ENCODE measurements around the gene MERTK. TPM values are rescaled to one million over a fixed set of nuclear protein-coding genes. Genes with fewer than 3 reads are reported as not detected.

MERTK gene
- total RNA-seq, 1 experiment from 2014 or later = 18.4 TPM

GRCh38 chr2:111919365-111919764, 21.0 kb downstream of the MERTK start:
- Histone ChIP-seq H3K27ac (ENCODE audit: low read depth, low read length, poor library complexity, severe bottlenecking) (no peak overlapping the region), H3K9me3 (ENCODE audit: low read depth, low read length, poor library complexity, severe bottlenecking) (no peaks in the 10 kb centered on the region), H3K27me3 (replicated peaks; ENCODE audit: insufficient read depth, low read depth, low read length, poor library complexity) (no peaks in the 10 kb centered on the region), H3K4me1 (ENCODE audit: insufficient read depth, low read length, poor library complexity, severe bottlenecking) (peaks cover 25% of the 10 kb centered on the region), H3K4me3 (ENCODE audit: low read depth, low read length, poor library complexity, severe bottlenecking) (no peak overlapping the region), H3K36me3 (ENCODE audit: insufficient read depth, low read length, poor library complexity, severe bottlenecking) (no peaks in the 10 kb centered on the region)
- no TSS peak for BruUV-seq (replicated peaks)
- ChIA-PET POLR2A (ENCODE audit: low non-redundant PET) (no interaction called here), CTCF (no interaction called here)
- DNase-seq (ENCODE audit: low spot score) = no peak
- peak; percentile 51; the same call in 1 of the 2 replicates for TF ChIP-seq CTCF (conservative IDR thresholded peaks at IDR 0.05; ENCODE audit: low read depth, low read length)
- no peak for TF ChIP-seq EZH2 (IDR thresholded peaks at IDR 0.05; ENCODE audit: borderline replicate concordance, low read depth, low read length, poor library complexity, severe bottlenecking)
- intact Hi-C loops (cut with micrococcal nuclease; ENCODE audit: unreplicated experiment) = no loop called here

- Histone ChIP-seq H3K27ac (ENCODE audit: low read depth, low read length, poor library complexity, severe bottlenecking) (no peak overlapping the region), H3K27me3 (replicated peaks; ENCODE audit: insufficient read depth, low read depth, low read length, poor library complexity) (no peaks in the 10 kb centered on the region), H3K4me1 (ENCODE audit: insufficient read depth, low read length, poor library complexity, severe bottlenecking) (peaks cover 23% of the 10 kb centered on the region), H3K9me3 (ENCODE audit: low read depth, low read length, poor library complexity, severe bottlenecking) (no peaks in the 10 kb centered on the region), H3K36me3 (ENCODE audit: insufficient read depth, low read length, poor library complexity, severe bottlenecking) (no peaks in the 10 kb centered on the region), H3K4me3 (ENCODE audit: low read depth, low read length, poor library complexity, severe bottlenecking) (no peak overlapping the region)
- TF ChIP-seq EZH2 (IDR thresholded peaks at IDR 0.05; ENCODE audit: borderline replicate concordance, low read depth, low read length, poor library complexity, severe bottlenecking) = no peak
- no peak for TF ChIP-seq CTCF (conservative IDR thresholded peaks at IDR 0.05; ENCODE audit: low read depth, low read length)
- BruUV-seq (replicated peaks) = no TSS peak
- DNase-seq (ENCODE audit: low spot score) = no peak
- ChIA-PET CTCF (no interaction called here), POLR2A (ENCODE audit: low non-redundant PET) (no interaction called here)
- intact Hi-C loops (cut with micrococcal nuclease; ENCODE audit: unreplicated experiment) = no loop called here
Observed at GRCh38 chr2:111919794-111920608, 21.6 kb downstream of the MERTK start.

GRCh38 chr2:111923276-111923804, 24.9 kb downstream of the MERTK start:
- no TSS peak for BruUV-seq (replicated peaks)
- Histone ChIP-seq H3K4me1 (ENCODE audit: insufficient read depth, low read length, poor library complexity, severe bottlenecking) (peaks cover 13% of the 10 kb centered on the region), H3K36me3 (ENCODE audit: insufficient read depth, low read length, poor library complexity, severe bottlenecking) (no peaks in the 10 kb centered on the region), H3K4me3 (ENCODE audit: low read depth, low read length, poor library complexity, severe bottlenecking) (no peak overlapping the region), H3K9me3 (ENCODE audit: low read depth, low read length, poor library complexity, severe bottlenecking) (no peaks in the 10 kb centered on the region), H3K27me3 (replicated peaks; ENCODE audit: insufficient read depth, low read depth, low read length, poor library complexity) (no peaks in the 10 kb centered on the region), H3K27ac (ENCODE audit: low read depth, low read length, poor library complexity, severe bottlenecking) (no peak overlapping the region)
- intact Hi-C loops (cut with micrococcal nuclease; ENCODE audit: unreplicated experiment) = no loop called here
- ChIA-PET POLR2A (ENCODE audit: low non-redundant PET) (no interaction called here), CTCF (no interaction called here)
- DNase-seq (ENCODE audit: low spot score) = no peak
- no peak for TF ChIP-seq EZH2 (IDR thresholded peaks at IDR 0.05; ENCODE audit: borderline replicate concordance, low read depth, low read length, poor library complexity, severe bottlenecking)
- no peak for TF ChIP-seq CTCF (conservative IDR thresholded peaks at IDR 0.05; ENCODE audit: low read depth, low read length)

All from A673 (cell line).